Stimulated activated CD4-positive, alpha-beta T cell treated with anti-CD3 and anti-CD28 coated beads, TNF-alpha, amount 100 ng/mL, for 4 hours (primary cell): ENCODE measurements around the gene DUSP3.

Experiments
- DNase-seq, 3 experiments: peaks; one replicate each; pipeline ENCODE4 v3.0.0-alpha.2; 2020; ENCODE audit warnings: low read depth in 3 of 3

The DUSP3 gene

DNA sequence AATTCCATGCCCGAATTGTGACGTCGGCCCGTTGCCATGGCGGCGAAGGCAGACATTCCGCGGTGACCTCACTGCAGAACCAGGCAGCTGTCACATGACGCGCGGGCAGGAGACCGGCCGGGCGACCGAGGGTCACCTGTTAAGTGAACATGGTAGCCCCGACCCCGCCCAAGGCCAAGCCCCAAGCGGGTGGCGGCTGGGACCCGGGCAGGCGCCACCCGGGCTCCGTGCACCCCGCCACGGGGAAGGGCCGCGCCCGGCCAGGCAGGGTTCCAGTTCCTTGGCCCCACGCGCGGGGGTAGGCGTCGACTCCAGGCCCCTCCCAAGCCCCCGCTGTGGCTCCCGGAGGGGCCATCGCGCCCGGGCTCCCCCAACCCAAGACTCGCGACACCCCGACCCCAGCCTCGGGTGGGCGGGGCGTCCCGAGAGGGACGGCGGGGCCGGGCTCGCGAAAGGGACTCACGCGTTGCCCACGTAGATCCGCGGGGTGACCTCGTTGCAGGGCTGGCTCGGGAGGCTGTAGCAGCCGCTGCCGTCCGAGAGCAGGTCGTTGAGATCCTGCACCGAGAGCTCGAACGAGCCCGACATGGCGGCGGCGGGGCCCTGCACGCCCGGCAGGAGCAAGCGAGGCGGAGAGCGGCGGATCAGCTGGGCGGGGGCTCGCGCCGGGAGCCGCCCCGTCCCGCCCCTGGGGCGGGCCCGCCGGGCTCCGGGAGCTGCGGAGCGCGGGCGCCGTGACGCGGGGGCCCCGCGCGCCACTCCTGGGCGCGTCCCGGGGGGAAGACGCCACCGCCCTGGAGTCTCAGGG, at the start of gene DUSP3:
Gene DUSP3 (minus strand): TSS at position 641 of the 808 bp plus-strand sequence. CDS start 53 bp downstream, at position 588.
- peak; percentile 40 to 58 (median 53) for DNase-seq

DNA sequence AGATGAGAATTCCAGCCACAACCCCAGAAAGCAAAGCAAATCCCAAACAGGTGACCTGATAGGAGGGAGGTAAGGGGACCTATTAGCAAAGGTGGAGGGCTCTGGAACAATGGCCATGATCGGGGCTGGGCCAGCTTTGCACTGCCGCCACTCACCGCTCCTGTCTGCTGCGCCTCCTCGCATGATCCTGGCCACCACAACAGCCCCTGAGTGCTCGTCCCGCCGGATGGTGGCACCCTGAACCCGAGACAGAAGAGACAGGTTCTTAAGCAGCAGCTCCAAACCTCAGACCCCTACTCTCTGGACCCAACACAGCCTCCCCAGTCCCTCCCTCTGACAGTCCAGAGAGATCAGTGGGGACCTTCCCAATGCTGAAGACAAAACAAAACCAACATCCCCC, 48.8 kb upstream of the DUSP3 start:
- no peak for DNase-seq

DNA sequence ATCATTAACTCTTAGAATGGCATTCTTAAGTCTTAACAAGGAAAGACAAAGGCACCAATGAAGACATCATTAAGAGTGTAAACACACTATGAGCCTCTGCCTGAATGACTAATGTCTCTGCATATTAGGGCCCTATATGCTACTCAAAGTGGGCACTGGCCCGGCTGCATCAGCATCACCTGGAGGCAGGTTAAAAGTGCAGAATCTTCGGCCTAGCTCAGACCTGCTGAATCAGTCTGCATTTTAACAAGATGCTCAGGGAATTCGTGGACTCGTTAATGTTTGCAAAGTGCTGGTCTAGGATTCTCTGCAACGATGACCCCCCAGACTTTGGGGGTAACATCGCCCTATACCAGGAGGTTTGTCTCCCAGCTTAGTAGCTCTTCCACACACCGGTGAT, 47.4 kb upstream of the DUSP3 start:
- DNase-seq = no peak

DNA sequence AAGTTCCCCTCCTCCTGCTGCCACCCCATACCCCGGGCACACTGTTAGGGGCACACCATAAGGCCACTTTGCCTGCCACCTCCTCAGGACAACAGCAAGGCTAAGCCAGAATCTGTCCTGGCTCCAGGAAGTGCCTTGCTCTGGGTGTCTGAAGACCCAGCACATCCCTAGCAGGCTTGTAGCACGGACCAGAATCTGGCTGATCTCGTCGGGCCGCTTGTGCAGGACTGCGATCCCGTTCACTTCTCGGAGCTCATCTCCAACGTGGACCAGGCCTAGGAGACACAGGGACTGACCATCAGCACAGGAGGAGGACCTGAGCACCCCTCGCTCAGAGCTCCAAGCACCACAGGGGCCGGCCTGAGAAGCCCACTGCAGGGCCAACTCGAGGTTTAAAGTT, 46.8 kb upstream of the DUSP3 start:
- DNase-seq = no peak

DNA sequence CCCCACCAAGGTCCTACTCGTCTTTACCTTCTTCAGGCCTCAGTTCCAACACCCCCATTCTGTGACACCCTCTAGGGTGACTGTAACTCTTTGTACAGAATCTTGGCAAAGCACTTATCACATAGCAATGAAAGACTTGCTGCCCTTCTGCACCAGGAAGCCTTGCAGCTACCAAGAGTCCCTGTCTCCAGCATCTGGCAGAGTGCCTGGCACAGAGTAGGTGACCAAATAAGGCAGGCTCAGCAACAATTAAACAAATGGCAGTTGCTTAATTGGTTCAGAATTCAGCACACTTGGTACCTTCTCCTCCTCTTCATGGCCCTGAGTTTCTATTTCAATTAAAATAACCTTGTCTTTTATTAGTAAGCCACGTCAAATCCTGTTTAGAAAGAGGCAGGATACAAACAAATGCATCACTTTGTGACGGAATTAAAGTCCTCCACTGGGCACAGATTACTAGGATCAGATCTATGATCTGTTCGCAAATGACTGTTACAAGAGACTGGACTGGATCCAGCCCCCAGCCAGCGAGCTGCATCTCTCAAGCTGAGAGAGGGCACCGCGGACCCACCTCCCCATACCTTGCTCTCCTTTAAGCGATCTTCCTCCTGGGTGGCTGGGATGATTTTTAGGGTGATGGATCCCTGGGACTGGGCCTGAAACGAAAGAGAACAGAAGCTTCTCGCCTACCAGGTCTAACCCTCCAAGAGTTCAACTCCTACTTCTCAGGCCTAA, 44.7 kb upstream of the DUSP3 start:
- no peak for DNase-seq

DNA sequence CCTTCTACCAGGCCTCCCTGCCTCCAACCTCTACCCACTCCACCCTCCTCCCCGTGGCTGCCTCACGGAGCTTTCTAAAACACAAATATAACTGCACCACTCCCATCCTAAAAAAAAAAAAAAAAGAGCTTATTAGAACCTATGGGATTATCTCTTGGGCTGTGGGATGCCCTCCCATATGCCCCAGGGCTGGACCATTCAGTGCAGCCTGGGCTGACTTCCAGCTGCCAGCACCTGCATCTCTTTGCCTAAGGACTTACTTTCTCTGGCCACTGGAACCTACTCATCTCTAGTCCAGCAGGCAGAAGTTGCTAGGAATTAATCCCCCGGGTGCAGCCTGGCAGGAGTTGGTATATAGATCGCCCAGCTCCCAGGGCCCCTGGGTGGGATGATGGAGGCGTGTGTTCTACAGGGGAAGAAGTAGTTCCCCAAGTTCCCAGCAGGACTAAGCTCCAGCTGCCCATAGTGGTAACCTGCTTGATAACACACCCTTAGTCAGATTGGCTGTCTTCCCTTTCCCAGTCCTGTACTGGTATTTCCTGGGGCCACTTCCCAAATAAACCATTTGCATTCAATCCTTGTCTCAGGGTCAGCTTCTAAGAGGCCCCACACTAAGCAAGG, 43.9 kb upstream of the DUSP3 start:
- no peak for DNase-seq

DNA sequence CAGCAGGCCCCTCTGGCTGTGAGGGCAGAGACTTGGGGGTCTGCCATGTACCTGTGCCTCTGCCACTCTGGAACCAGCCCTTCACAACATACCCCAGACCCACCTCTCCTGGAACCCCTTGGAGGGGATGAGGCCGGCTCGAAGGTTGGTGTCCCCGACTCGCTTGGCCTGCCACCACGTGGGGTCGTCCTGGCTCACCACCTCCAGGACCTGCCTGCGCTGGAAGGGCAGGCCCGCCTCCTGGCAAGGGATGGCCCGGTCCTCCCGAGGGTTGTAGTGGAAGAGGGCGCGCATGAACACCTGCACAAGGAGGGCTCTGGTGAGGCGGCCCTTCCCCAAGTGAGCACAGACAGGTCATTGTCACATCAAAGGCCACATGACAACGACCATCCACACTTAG, 42.0 kb upstream of the DUSP3 start:
- DNase-seq = no peak

DNA sequence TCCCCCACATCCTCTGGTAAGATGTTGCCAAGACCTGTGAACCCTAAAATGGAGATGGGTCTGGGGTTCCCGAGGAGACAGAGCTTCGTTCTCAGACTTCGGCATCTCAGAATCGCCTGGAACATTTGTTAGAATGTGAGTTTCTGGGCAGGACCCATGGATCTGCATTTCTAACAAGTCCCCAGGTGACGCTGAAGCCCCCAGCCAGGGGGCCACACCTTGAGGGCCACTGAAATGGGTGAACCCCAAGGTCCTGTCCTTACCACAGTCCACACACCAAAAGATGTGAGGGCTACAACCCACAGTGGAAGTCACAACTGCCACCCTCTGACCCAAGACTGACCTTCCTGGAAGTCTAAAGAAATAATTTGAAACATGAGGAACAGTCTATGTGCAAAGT, 40.2 kb upstream of the DUSP3 start:
- no peak for DNase-seq

DNA sequence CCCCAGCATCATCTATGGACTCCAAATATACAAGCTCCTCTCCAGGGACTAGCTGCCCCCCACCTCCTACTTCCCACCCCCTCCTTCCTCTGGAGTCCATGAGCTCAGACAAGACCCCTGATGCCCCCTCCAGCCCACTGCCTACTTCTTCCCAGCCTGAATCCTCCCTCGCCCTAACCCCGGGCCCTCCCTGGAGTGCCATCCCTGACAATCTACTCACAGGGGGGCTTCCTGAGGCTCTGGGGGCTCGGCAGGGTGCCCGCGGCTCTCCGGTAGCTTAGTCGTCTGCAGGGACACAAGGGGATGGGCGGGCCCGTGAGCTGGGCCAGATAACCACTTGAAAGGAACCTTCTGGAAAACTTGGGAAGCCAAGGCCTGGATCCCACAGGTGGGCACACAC, 39.0 kb upstream of the DUSP3 start:
- no peak for DNase-seq

DNA sequence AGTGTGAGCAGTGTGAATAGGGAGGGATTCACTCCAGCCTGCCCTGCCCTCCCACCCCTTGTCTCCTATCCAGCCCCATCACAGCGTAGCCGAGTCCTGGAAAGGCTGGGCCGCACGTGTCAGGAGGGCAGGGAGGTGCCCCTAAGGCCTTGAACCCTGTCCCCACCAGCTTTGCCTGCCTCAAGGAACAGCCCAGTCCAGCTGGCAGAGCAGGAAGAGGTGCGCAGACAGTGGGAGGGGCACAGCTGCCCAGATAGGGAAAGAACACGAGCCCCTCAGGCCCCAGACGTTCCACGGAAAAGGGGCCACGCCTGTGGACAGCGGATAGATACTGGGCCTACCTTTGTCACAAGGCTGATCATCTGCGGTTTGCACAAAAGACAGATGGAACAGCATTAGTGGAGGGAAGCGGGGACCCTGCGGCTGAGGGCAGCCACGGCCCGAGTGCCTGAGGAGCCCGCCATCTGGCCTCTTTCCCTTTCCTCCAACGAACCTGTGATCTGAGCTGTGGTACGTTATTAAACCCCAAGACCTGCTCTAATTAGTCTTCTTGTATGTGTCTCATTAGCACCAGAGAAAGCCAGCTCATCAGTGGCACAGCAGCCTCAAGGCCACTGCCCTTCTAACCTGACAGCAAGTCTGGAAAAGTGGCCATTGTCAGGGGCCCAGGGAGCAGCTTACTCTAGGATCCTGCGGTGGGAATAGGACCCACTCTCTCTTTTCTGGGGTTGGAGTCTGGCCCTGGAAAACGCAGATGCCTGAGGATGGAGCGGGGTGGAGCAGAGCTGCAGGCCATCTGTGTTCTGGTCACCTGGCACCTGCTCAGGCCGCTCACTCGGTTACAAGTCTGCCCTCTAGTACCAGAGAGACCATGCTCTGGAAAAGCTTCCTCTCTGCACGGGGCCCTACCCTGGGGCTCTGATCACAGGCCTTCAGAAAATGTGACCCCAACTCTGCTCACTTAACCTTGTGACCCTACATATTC, 37.9 kb upstream of the DUSP3 start:
- DNase-seq = no peak

DNA sequence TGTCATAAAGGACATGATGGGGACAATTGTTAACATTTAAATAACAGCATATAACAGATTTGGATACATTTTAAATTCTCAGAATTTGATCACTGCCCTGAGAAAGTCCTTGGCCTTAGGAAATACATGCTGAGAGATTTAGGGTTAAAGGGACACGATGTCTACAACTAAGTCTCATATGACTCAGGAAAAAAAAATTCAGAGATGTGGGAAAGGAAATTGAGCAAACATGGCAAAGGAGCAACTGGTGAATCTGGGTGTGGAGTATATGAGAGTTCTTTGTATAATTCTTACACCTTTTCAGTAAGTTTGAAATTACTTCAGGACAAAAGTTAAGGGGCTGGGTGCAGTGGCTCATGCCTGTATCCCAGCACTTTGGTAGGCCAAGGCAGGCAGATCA, 35.9 kb upstream of the DUSP3 start:
- DNase-seq = no peak

DNA sequence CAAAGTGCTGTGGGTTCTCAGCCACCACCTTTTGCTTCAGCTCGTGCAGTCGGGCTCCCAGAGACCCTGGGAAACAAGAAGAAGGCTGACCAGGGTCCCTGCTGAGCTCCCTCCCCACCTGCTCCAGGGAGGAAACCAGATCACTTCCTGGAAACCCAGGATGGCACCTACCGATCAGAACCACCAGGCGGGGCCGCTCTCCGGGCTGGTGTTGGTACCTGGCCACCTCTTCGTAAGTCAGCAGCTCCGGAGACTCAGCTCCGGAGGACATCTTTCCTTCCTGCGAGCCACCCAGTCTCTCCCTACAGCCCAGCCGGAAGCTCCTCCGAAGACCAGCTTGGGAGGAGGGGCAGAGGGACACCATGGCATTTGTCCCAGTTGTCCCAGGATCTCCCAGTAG, 35.2 kb upstream of the DUSP3 start:
- no peak for DNase-seq

DNA sequence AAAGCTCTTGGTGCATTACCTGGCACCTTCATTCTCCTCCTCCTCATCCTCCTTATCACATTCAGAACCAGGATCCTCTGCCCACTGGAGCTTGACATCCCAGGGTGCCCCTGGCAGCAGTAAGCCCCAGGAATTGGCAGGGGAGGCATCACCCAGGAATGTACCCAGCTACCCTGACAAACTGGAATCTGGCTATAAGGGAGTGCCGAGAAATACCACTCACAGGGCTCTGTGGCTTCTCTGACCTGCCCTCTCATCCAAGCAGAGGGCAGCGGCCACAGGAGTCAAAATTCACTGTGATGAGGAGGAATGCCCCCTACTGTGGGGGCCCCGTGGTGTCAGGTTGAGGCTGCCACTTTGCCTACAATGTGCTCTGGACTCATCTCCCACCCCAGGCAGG, 34.6 kb upstream of the DUSP3 start:
- no peak for DNase-seq

DNA sequence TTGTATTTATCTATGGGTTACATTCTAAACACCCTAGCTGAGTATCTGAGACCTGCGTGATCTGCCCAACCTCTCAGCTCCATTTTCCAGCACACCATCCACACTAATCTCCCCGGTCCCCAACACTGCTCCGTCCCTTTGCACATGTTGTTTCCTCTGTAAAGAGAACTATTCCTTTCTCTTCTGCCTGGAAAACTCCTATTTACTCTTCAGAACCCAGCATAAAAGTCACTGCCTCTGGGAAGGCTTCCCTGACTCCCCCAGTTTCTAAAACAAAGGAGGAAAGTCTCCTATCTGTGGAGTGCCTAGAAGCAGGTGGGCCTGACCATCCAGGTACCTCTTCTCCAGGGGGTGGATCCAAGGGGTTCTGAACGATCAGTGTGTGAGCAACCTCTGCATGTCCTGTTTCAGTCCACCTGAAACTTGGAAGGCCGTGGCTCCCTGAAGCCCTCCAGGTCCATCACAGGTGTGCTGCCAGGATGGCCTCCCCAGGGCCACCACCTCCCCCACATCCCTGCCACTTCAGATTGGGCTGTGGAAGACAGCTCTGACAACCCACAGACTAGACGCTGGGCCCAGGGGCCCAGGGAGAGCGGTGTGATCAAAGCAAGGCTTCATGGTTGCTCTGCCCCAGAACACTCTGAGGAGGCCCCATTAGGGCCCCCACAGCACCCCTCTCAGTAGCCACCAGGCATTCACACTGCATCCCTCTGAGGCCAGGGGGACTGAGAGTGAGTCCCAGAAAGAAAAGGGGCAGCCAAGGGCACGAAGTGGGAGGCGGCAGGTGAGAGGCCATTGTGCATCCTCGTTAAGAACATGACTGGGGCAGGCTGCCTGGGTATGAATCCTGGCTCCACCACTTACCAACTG, 33.9 kb upstream of the DUSP3 start:
- no peak for DNase-seq

DNA sequence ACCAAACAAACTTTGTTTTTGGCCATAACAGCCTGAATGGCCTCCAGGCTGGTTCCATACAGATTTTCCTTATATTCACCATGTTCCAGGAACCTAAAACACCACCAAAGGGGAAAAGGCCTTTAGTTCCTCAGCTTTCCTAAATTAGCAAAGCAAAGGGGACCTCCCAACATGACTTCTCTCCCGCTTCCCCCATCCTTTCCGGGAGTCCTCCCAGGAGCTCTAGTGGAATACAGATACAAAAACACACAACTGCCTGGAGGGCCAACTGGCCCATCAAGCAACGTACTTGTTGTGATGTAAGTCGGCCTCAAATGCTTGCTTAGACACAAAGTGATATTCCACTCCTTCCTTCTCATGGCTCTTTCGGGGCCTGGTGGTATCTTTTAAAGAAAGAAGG, 32.0 kb upstream of the DUSP3 start:
- no peak for DNase-seq

DNA sequence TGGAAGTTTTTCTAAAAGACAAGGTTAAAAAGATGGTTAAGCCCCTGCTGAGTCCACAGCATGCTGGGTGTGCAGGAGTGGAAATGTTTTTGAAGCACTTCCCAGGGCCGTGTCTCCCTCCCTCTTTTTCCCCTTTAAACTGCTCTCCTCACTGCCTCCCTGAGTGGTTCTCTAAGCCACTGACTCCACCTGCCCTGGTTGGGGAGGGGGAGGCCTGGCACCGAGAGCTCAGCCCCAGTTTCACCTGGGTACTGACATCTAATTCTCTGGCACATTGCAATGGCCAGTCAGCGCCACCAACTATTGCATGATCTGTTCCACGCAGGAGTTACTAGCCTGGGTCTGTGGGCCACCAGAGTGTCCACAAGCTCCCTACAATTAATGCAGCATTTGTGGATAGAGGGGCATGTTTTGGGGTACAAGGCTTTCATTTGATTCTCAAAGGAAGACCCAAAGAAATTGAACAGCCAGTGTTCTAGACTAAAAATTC, 31.5 kb upstream of the DUSP3 start:
- no peak for DNase-seq

DNA sequence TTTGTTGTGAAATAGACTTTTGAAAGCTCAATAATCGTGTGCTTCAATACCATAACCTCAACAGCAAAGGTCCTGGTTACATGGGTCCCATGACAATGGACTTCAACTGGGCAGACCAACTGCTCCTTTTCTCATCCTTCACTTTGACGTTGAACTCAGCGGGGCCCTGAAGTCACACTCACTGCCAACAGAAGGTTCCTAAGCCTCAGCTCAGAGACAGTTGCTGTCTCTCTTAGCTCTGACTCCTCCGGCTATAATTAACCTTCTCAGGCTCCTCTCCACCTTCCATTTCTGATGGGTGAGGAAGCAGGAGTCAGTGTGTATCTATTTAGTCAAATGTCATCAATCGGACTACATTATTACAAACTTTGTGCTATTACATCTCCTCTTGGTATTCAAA, 30.3 kb upstream of the DUSP3 start:
- no peak for DNase-seq

DNA sequence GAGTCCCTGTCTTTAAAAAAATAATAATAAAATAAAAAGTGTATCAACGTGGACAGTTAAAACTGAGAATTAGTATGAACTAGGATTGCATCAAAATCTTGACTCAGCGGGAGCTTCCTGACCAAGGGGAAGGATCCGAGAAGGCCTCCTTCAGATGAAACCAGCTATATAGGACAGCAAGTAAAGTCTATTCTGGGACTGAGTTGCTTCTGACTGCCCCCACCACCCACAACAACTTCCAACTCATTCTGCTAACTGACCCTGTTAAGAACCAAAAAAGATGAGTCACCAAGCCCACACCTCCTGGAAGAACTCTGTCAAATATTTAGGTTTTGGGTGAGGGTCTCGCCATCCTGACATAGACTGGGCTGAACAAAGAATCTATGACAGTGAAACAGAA, 29.3 kb upstream of the DUSP3 start:
- DNase-seq = no peak

DNA sequence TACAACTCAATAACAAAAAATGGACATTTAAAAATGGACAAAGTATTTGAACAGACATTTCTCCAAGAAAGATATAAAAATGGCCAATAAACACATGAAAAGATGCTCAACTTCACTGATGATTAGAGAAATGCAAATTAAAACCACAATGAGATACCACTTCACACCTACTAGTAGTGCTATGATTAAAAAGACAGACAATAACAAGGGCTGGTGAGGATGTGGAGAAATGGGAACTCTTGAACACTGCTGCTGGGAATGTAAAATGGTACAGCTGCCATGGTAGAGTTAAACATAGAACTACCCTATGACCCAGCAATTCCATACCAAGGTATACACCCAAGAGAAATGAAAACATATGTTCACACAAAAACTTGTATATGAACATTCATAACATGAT, 26.3 kb upstream of the DUSP3 start:
- no peak for DNase-seq

DNA sequence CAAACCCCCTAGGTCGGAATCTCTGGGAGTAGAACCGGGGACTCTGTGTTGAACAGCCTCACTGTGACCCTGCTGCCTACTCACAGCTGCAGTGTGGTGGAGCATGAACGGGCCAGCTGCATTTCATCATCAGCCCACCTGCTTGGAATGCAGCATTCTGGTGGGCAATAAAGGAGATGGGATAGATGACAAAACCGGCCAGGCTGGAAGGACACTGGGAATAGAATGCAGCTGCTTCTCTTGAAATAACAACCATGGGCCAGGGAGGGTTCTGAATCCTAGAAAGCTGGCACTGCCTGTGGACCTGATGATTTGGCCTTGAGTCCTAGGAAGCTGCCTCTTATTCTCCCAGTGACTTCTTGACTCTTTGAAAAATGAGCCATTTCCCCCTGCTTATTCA, 25.0 kb upstream of the DUSP3 start:
- DNase-seq = no peak

DNA sequence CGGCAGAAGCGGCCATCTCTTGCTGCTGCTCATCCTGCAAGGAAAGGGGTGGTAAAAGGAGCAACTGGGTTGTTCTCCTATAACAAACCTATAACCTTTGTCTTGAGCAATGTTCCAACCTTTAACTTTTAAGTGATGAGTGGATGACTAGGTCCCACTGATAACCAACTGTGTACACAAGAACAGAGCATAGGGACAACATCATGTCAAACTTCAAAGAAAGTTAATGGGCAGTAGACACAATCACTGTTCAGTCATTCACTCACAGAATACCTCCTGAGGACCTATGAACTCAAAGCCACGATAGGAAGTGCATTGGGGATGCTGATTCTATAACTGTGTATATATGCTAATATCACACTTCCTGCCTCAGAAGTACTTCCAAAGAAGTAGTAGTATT, 23.1 kb upstream of the DUSP3 start:
- DNase-seq = no peak
